ENCODE results near the gene SLC16A13.

DNA sequence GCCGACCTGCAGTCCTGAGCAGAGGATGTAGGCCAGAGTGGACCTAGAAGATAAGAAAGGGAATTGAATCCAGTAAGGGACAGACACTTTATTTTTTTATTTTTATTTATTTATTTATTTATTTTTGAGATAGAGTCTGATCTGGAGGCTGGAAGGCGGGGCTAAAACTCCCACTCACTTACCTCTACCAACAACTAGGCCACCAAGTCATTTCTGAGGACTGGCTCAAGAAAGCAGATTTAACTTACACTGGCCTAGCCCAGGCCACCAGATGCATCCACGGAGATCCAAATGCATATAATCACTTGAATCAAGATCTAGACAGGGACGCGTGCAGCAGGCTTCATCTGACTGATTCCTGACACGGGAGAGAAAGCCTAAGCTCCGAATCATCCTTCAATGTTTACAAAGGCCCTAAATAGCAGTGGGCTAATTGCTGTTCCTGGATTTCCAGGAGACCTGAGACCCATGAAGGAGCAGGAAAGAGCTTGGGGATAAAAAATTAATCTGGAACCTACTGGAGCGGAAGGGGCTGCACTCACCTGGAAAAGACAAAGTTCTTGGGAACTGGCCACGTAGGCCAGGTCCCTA is 41.1 kb upstream of the SLC16A13 start:
- no peak for TF ChIP-seq RCOR1 (conservative IDR thresholded peaks at IDR 0.05; ENCODE audit: low read depth, low read length)
- TF ChIP-seq, protein P1, sequence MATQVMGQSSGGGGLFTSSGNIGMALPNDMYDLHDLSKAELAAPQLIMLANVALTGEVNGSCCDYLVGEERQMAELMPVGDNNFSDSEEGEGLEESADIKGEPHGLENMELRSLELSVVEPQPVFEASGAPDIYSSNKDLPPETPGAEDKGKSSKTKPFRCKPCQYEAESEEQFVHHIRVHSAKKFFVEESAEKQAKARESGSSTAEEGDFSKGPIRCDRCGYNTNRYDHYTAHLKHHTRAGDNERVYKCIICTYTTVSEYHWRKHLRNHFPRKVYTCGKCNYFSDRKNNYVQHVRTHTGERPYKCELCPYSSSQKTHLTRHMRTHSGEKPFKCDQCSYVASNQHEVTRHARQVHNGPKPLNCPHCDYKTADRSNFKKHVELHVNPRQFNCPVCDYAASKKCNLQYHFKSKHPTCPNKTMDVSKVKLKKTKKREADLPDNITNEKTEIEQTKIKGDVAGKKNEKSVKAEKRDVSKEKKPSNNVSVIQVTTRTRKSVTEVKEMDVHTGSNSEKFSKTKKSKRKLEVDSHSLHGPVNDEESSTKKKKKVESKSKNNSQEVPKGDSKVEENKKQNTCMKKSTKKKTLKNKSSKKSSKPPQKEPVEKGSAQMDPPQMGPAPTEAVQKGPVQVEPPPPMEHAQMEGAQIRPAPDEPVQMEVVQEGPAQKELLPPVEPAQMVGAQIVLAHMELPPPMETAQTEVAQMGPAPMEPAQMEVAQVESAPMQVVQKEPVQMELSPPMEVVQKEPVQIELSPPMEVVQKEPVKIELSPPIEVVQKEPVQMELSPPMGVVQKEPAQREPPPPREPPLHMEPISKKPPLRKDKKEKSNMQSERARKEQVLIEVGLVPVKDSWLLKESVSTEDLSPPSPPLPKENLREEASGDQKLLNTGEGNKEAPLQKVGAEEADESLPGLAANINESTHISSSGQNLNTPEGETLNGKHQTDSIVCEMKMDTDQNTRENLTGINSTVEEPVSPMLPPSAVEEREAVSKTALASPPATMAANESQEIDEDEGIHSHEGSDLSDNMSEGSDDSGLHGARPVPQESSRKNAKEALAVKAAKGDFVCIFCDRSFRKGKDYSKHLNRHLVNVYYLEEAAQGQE (IDR thresholded peaks at IDR 0.05; ENCODE audit: low read depth, low read length): no peak
- TF ChIP-seq BHLHE40 (IDR thresholded peaks at IDR 0.05; ENCODE audit: borderline replicate concordance in 1 of 2, low read depth in 2 of 2, low read length in 1 of 2): no peak
- TF ChIP-seq, protein P2, sequence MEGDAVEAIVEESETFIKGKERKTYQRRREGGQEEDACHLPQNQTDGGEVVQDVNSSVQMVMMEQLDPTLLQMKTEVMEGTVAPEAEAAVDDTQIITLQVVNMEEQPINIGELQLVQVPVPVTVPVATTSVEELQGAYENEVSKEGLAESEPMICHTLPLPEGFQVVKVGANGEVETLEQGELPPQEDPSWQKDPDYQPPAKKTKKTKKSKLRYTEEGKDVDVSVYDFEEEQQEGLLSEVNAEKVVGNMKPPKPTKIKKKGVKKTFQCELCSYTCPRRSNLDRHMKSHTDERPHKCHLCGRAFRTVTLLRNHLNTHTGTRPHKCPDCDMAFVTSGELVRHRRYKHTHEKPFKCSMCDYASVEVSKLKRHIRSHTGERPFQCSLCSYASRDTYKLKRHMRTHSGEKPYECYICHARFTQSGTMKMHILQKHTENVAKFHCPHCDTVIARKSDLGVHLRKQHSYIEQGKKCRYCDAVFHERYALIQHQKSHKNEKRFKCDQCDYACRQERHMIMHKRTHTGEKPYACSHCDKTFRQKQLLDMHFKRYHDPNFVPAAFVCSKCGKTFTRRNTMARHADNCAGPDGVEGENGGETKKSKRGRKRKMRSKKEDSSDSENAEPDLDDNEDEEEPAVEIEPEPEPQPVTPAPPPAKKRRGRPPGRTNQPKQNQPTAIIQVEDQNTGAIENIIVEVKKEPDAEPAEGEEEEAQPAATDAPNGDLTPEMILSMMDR (IDR thresholded peaks at IDR 0.05 in 2 of 3, conservative IDR thresholded peaks at IDR 0.05 in 1 of 3; ENCODE audit: control insufficient read depth in 2 of 3, extremely low read depth in 1 of 3, insufficient read depth in 1 of 3, low read depth in 3 of 3, low read length in 3 of 3): no peak
- TF ChIP-seq DPF2 (IDR thresholded peaks at IDR 0.05): no peak
- TF ChIP-seq POLR2A (IDR thresholded peaks at IDR 0.05; ENCODE audit: low read depth, low read length): no peak
- no peak for TF ChIP-seq ZSCAN29 (IDR thresholded peaks at IDR 0.05)
- no peak for TF ChIP-seq ESRRA (IDR thresholded peaks at IDR 0.05; ENCODE audit: low read length)
- no peak for TF ChIP-seq SUZ12 (IDR thresholded peaks at IDR 0.05; ENCODE audit: unreplicated experiment)

Data from GM12878 (cell line).